Thoracic aorta (tissue), 2 donors: ENCODE measurements around the gene MRPS22. TPM values are rescaled to one million over a fixed set of nuclear protein-coding genes. Genes with fewer than 3 reads are reported as not detected.
A peak's percentile ranks its signal among the peaks of the same experiment; 100 is the strongest.

ENCODE experiments used
- ATAC-seq: fragments of 150-250 bp; one replicate; pipeline ENCODE4 v1.8.0; 2017; ENCODE audit warnings: low read depth; ENCODE audit not compliant: insufficient number of reproducible peaks, low FRiP score
- DNase-seq: peaks from one replicate; pipeline ENCODE4 v3.0.0-alpha.2; 2020; ENCODE audit warnings: low spot score
- H3K27ac ChIP-seq, 2 donors: fragments of 200-600 bp; sonication (generic); 1 replicate in 1 of 2; 2 replicates in 1 of 2; pipeline ENCODE4 v1.5.1; 2016; ENCODE audit warnings: mild to moderate bottlenecking in 2 of 2, moderate library complexity in 2 of 2
- H3K27me3 ChIP-seq: fragments of 200-600 bp; sonication (generic); replicated peaks from 2 replicates; pipeline ENCODE4 v1.6.0; 2016; ENCODE audit warnings: mild to moderate bottlenecking; ENCODE audit not compliant: insufficient read depth
- H3K36me3 ChIP-seq: fragments of 200-600 bp; sonication (generic); one replicate; pipeline ENCODE4 v1.5.1; 2016
- H3K4me1 ChIP-seq, 2 donors: fragments of 200-600 bp; sonication (generic); 1 replicate in 1 of 2; 2 replicates in 1 of 2; pipeline versions ENCODE4 v1.5.1 to v1.6.0; 2016; ENCODE audit warnings: low read depth in 2 of 2, mild to moderate bottlenecking in 1 of 2; ENCODE audit not compliant: control insufficient read depth in 1 of 2
- H3K4me3 ChIP-seq: fragments of 200-600 bp; sonication (generic); 2 replicates; pipeline ENCODE4 v1.5.1; 2016; ENCODE audit warnings: mild to moderate bottlenecking
- H3K9me3 ChIP-seq: fragments of 200-600 bp; sonication (generic); 2 replicates; pipeline ENCODE4 v1.5.1; 2016
- CTCF ChIP-seq: fragments of 200-600 bp; sonication (generic); IDR thresholded peaks from one replicate; pipeline ENCODE4 v1.5.1; 2019; ENCODE audit warnings: antibody characterized with exemption
- total RNA-seq, 2 donors: library from RNA; depleted of rRNA; stranded (reverse); fragments of >200 nt; gene quantifications; one replicate each; pipeline versions ENCODE4 v1.1.0 to v1.2.3, GENCODE V29; 2016

MRPS22 gene
- 10 to 100 TPM; 21.3 to 32.2 TPM for total RNA-seq

GRCh38 chr3:139343895-139344856 lies at the start of gene MRPS22:
Gene MRPS22, plus strand, starts transcription at chr3:139344020. Its CDS starts 7 bp downstream, at chr3:139344027.
- peak within 1 kb of the TSS; percentile 69 to 72 for H3K27ac ChIP-seq

GRCh38 chr3:139295040-139295439 lies 48.8 kb upstream of the MRPS22 start:
- H3K4me3 ChIP-seq = no peak overlapping the region

More at GRCh38 chr3:139343895-139344856, at the start of gene MRPS22:
- ATAC-seq = peak; percentile 95
- Histone ChIP-seq H3K4me1 (peaks cover 14 to 16% of the 10 kb centered on the region in 2 donors), H3K27me3 (no peaks in the 10 kb centered on the region), H3K36me3 (peaks cover 14% of the 10 kb centered on the region), H3K9me3 (no peaks in the 10 kb centered on the region), H3K4me3 (peak within 1 kb of the TSS; percentile 92)
- no peak for TF ChIP-seq CTCF
- DNase-seq = peak; percentile 33

GRCh38 chr3:139296141-139296718 lies 47.6 kb upstream of the MRPS22 start:
- H3K9me3 ChIP-seq = no peaks in the 10 kb centered on the region
- no peak overlapping the region for H3K27ac ChIP-seq
- H3K4me1 ChIP-seq = no peaks in the 10 kb centered on the region
- H3K36me3 ChIP-seq = no peaks in the 10 kb centered on the region
- no peak overlapping the region for H3K4me3 ChIP-seq
- no peak for TF ChIP-seq CTCF
- no peak for ATAC-seq
- no peaks in the 10 kb centered on the region for H3K27me3 ChIP-seq
- no peak for DNase-seq

More at GRCh38 chr3:139295040-139295439, 48.8 kb upstream of the MRPS22 start:
- no peaks in the 10 kb centered on the region for H3K4me1 ChIP-seq
- H3K27me3 ChIP-seq = no peaks in the 10 kb centered on the region
- no peak for DNase-seq
- no peaks in the 10 kb centered on the region for H3K9me3 ChIP-seq
- no peak overlapping the region for H3K27ac ChIP-seq
- no peak for TF ChIP-seq CTCF
- no peak for ATAC-seq
- H3K36me3 ChIP-seq = no peaks in the 10 kb centered on the region

GRCh38 chr3:139297588-139298311 lies 46.1 kb upstream of the MRPS22 start:
- no peaks in the 10 kb centered on the region for H3K27me3 ChIP-seq
- no peaks in the 10 kb centered on the region for H3K9me3 ChIP-seq
- H3K4me3 ChIP-seq = no peak overlapping the region
- H3K36me3 ChIP-seq = no peaks in the 10 kb centered on the region
- DNase-seq (no peak), ATAC-seq (no peak)
- no peaks in the 10 kb centered on the region for H3K4me1 ChIP-seq
- no peak overlapping the region for H3K27ac ChIP-seq
- TF ChIP-seq CTCF = no peak
